H1 (cell line): ENCODE results near the gene ZNF358. TPM values are rescaled to one million over a fixed set of nuclear protein-coding genes. Genes with fewer than 3 reads are reported as not detected.

Experiments used
- BACH1 ChIP-seq: IDR thresholded peaks from 2 replicates; pipeline ENCODE4 v1.6.1; 2012; ENCODE audit warnings: low read length, improper control_type of control experiment
- PHF8 ChIP-seq: fragments of 200-600 bp; sonication (generic); conservative IDR thresholded peaks from 2 replicates; pipeline ENCODE4 v1.7.1; 2012; ENCODE audit warnings: low read depth, mild to moderate bottlenecking, inconsistent platforms, low read length, moderate library complexity
- RAD21 ChIP-seq, 2 experiments: IDR thresholded peaks in 1 of 2; conservative IDR thresholded peaks in 1 of 2; 2 replicates each; pipeline ENCODE4 v1.6.1; 2011; ENCODE audit warnings: low read depth in 2 of 2, low read length in 2 of 2, improper control_type of control experiment in 1 of 2, inconsistent platforms in 1 of 2, mild to moderate bottlenecking in 1 of 2, moderate library complexity in 1 of 2
- RFX5 ChIP-seq: IDR thresholded peaks from 2 replicates; pipeline ENCODE4 v1.6.1; 2011; ENCODE audit warnings: low read depth, low read length, improper control_type of control experiment, borderline replicate concordance
- SRF ChIP-seq: IDR thresholded peaks from 2 replicates; pipeline ENCODE4 v1.6.1; 2011; ENCODE audit warnings: mild to moderate bottlenecking, low read depth, low read length, moderate library complexity
- TAF7 ChIP-seq: optimal IDR thresholded peaks from 2 replicates; pipeline ENCODE3; 2011; ENCODE audit warnings: low read depth, mild to moderate bottlenecking, inconsistent platforms, low read length, moderate library complexity, borderline replicate concordance
- polyA plus RNA-seq, 7 experiments: library from polyadenylated mRNA; depleted of rRNA in 3 of 7; stranded (reverse) in 5 of 7; unstranded in 2 of 7; fragments of >200 nt in 5 of 7; fragments of 200-250 nt in 2 of 7; gene quantifications; 1 replicate in 5 of 7; 2 replicates in 1 of 7; 4 replicates in 1 of 7; pipeline versions ENCODE4 v1.2.1 to v1.2.3, GENCODE V29; 2011 to 2013; ENCODE audit warnings: missing spikeins in 2 of 7, mixed read lengths in 2 of 7
- total RNA-seq: library from RNA; stranded (reverse); fragmentation: NEBNext Ultra II Directional; extraction: Animal tissue kit (Norgen Biotek cat#: 25700); gene quantifications from 2 replicates; pipeline ENCODE4 v1.2.1, GENCODE V29; 2021
- TF ChIP-seq, protein P1 (sequence below), 3 experiments: IDR thresholded peaks; 1 replicate in 2 of 3; 2 replicates in 1 of 3; pipeline versions ENCODE4 v1.5.1 to v1.6.1; 2011; ENCODE audit warnings: low read length in 3 of 3, mild to moderate bottlenecking in 3 of 3, inconsistent platforms in 2 of 3, low read depth in 1 of 3, moderate library complexity in 1 of 3; ENCODE audit not compliant: insufficient read depth in 1 of 3; ENCODE audit errors: control extremely low read depth in 1 of 3
- TF ChIP-seq, protein P2 (sequence below): fragments of 300-600 bp; sonication (generic); IDR thresholded peaks from 2 replicates; pipeline ENCODE4 v1.7.1; 2012; ENCODE audit warnings: low read length, moderate library complexity, mild to moderate bottlenecking, inconsistent platforms; ENCODE audit not compliant: insufficient replicate concordance

ZNF358 gene
- total and polyA plus RNA-seq, 2 of the 8 experiments (the other 6 are each of a cell fraction or from before 2014, with no cell fraction given): 40.0 to 60.3 TPM

- TF ChIP-seq, protein P1, sequence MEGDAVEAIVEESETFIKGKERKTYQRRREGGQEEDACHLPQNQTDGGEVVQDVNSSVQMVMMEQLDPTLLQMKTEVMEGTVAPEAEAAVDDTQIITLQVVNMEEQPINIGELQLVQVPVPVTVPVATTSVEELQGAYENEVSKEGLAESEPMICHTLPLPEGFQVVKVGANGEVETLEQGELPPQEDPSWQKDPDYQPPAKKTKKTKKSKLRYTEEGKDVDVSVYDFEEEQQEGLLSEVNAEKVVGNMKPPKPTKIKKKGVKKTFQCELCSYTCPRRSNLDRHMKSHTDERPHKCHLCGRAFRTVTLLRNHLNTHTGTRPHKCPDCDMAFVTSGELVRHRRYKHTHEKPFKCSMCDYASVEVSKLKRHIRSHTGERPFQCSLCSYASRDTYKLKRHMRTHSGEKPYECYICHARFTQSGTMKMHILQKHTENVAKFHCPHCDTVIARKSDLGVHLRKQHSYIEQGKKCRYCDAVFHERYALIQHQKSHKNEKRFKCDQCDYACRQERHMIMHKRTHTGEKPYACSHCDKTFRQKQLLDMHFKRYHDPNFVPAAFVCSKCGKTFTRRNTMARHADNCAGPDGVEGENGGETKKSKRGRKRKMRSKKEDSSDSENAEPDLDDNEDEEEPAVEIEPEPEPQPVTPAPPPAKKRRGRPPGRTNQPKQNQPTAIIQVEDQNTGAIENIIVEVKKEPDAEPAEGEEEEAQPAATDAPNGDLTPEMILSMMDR (IDR thresholded peaks at IDR 0.05; ENCODE audit: control extremely low read depth in 1 of 3, insufficient read depth in 1 of 3, low read depth in 1 of 3, low read length in 3 of 3): no peak
- TF ChIP-seq, protein P2, sequence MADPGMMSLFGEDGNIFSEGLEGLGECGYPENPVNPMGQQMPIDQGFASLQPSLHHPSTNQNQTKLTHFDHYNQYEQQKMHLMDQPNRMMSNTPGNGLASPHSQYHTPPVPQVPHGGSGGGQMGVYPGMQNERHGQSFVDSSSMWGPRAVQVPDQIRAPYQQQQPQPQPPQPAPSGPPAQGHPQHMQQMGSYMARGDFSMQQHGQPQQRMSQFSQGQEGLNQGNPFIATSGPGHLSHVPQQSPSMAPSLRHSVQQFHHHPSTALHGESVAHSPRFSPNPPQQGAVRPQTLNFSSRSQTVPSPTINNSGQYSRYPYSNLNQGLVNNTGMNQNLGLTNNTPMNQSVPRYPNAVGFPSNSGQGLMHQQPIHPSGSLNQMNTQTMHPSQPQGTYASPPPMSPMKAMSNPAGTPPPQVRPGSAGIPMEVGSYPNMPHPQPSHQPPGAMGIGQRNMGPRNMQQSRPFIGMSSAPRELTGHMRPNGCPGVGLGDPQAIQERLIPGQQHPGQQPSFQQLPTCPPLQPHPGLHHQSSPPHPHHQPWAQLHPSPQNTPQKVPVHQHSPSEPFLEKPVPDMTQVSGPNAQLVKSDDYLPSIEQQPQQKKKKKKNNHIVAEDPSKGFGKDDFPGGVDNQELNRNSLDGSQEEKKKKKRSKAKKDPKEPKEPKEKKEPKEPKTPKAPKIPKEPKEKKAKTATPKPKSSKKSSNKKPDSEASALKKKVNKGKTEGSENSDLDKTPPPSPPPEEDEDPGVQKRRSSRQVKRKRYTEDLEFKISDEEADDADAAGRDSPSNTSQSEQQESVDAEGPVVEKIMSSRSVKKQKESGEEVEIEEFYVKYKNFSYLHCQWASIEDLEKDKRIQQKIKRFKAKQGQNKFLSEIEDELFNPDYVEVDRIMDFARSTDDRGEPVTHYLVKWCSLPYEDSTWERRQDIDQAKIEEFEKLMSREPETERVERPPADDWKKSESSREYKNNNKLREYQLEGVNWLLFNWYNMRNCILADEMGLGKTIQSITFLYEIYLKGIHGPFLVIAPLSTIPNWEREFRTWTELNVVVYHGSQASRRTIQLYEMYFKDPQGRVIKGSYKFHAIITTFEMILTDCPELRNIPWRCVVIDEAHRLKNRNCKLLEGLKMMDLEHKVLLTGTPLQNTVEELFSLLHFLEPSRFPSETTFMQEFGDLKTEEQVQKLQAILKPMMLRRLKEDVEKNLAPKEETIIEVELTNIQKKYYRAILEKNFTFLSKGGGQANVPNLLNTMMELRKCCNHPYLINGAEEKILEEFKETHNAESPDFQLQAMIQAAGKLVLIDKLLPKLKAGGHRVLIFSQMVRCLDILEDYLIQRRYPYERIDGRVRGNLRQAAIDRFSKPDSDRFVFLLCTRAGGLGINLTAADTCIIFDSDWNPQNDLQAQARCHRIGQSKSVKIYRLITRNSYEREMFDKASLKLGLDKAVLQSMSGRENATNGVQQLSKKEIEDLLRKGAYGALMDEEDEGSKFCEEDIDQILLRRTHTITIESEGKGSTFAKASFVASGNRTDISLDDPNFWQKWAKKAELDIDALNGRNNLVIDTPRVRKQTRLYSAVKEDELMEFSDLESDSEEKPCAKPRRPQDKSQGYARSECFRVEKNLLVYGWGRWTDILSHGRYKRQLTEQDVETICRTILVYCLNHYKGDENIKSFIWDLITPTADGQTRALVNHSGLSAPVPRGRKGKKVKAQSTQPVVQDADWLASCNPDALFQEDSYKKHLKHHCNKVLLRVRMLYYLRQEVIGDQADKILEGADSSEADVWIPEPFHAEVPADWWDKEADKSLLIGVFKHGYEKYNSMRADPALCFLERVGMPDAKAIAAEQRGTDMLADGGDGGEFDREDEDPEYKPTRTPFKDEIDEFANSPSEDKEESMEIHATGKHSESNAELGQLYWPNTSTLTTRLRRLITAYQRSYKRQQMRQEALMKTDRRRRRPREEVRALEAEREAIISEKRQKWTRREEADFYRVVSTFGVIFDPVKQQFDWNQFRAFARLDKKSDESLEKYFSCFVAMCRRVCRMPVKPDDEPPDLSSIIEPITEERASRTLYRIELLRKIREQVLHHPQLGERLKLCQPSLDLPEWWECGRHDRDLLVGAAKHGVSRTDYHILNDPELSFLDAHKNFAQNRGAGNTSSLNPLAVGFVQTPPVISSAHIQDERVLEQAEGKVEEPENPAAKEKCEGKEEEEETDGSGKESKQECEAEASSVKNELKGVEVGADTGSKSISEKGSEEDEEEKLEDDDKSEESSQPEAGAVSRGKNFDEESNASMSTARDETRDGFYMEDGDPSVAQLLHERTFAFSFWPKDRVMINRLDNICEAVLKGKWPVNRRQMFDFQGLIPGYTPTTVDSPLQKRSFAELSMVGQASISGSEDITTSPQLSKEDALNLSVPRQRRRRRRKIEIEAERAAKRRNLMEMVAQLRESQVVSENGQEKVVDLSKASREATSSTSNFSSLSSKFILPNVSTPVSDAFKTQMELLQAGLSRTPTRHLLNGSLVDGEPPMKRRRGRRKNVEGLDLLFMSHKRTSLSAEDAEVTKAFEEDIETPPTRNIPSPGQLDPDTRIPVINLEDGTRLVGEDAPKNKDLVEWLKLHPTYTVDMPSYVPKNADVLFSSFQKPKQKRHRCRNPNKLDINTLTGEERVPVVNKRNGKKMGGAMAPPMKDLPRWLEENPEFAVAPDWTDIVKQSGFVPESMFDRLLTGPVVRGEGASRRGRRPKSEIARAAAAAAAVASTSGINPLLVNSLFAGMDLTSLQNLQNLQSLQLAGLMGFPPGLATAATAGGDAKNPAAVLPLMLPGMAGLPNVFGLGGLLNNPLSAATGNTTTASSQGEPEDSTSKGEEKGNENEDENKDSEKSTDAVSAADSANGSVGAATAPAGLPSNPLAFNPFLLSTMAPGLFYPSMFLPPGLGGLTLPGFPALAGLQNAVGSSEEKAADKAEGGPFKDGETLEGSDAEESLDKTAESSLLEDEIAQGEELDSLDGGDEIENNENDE: no peak
- TF ChIP-seq TAF7 (no peak), RAD21 (IDR thresholded peaks at IDR 0.05 in 1 of 2, conservative IDR thresholded peaks at IDR 0.05 in 1 of 2; ENCODE audit: low read depth in 2 of 2, low read length in 2 of 2) (no peak), SRF (no peak), BACH1 (no peak; the same call in 1 of the 2 replicates), RFX5 (no peak), PHF8 (no peak; the same call in 1 of the 2 replicates)
These were observed 18.1 kb downstream of the ZNF358 start (continued) for GRCh38 chr19:7533925-7534480.
